HG03521 (cell line): ENCODE results near the gene C14orf93.
"Not testable (repeated sequence)": the region's sequence is repeated elsewhere in the genome, so short reads cannot be mapped to it uniquely, and the experiment has no call there.

Experiments
- ATAC-seq: cut with Tn5 transposase; IDR thresholded peaks from one replicate; pipeline ENCODE4 v1.9.1; 2021; ENCODE audit warnings: mild to moderate bottlenecking, moderate library complexity; ENCODE audit not compliant: unreplicated experiment

Gene C14orf93

DNA sequence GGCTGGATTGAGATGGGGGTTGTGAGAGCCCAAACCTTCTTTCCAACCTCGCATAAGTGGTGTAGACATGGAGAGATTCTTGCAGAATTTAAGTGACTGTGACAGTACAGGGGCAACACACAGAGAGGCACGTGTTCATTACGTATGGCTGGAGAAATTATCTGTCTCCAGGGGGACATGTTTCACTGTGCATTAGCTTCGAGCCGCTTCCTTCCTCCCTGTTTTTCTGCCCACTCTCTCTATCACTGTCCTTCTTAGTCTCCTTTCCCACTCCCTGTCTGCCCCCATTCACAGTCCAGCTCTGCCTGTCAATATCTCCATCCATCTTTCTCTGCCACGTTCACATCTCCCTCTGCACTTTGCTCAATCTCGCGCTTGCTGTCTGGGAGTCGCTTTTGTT, 11.5 kb upstream of the C14orf93 start:
- ATAC-seq: no peak

DNA sequence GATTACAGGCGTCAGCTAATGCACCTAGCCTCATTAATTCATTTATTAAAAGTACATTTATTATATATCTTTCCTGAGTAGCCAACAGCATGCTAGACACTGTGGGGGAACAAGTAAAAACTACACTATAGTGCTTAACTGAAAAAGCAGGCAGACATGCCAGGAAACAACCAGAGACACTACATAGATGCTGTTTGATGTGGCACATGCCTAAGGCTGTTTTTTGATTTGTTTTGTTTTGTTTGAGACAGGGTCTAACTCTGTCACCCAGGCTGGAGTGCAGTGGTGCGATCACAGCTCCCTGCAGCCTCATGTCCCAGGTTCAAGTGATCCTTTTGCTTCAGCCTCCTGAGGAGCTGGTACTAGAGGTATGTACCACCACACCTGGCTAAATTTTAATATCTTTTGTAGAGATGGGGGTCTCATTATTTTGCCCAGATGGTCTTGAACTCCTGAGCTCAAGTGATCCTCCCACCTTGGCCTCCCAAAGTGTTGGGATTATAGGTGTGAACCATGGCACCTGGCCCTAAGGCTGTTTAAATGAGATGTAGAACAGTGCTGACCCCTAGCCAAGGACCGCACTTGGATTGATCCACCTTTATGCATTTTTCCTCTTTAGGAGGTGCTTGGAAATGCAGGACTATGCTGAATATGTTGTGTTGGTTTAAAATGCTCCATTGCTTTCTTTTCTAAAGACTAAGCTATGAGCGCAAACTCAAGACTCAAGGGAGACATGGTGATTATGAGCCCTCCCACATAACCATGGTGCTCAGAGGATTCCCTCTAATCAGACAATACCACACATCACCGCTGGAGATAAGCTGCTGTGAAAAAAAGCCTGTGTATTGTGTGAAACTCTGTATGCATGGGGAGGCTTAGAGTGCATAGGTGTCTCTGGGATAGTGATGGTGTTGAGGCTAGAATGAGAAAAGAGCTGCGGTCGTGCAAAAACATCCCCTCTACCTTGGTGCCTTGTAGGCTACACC, 10.5 kb upstream of the C14orf93 start:
- no peak for ATAC-seq

DNA sequence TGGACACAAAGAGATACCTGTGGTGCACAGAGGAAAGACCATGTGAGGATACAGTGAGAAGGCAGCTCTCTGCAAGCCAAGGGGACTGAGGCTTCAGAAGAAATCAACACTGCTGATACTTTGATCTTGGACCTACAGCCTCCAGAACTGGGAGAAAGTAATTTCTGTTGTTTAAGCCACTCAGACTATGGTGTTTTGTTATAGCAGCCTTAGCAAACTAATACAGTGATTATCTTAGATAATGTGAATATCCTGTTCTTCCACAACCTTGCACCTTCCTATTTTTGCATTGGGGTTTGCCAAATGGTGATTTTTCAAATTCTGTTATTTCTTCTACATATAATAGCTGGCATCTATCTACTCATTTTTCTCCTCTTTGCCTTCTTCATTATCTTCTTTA, 8.2 kb upstream of the C14orf93 start:
- no peak for ATAC-seq

DNA sequence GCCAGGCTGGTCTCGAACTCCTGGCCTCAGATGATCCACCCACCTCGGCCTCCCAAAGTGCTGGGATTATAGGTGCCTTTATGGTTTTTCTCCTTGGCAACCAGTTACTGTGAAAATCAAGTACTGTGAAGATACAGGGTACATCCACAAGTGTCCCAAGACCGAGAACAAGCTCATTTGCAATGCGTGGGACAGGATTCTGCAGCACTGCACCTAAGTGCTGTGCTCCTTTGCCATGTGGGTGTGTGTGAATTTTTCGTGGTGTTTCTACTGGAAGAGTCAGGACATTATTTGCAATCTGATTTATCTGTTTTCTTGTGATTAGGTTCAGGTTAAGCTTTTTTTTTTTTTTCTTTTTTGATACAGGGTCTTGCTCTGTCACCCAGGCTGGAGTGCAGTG, 7.1 kb upstream of the C14orf93 start:
- no peak for ATAC-seq

DNA sequence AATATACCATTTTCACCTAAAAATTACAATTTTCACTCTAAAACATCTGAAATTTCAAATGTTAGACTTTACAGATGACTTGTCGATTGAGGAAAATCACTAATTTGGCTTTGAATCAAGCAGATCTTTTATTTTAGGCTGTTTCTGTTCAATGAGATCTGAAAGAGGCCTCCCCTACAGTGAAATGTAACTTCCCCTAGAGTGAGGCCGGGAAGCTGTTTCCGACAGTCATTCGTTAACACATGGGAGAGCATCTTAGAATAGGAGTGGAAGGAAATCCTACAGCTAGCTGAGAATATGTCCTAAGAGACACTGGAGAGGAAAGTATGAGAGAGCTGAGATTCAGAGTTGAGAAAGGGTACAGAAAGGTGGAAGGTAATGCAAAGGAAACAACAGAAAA, 5.7 kb upstream of the C14orf93 start:
- ATAC-seq: no peak

DNA sequence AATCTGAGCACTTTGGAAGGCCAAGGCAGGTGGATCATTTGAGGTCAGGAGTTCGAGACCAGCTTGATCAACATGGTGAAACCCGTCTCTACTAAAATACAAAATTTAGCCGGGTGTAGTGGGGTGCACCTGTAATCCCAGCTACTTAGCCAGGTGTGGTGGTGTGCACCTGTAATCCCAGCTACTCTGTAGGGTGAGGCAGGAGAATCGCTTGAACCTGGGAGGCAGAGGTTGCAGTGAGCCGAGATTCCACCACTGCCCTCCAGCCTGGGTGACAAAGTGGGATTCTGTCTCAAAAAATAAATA, 3.8 kb upstream of the C14orf93 start:
- ATAC-seq: not testable (repeated sequence)

DNA sequence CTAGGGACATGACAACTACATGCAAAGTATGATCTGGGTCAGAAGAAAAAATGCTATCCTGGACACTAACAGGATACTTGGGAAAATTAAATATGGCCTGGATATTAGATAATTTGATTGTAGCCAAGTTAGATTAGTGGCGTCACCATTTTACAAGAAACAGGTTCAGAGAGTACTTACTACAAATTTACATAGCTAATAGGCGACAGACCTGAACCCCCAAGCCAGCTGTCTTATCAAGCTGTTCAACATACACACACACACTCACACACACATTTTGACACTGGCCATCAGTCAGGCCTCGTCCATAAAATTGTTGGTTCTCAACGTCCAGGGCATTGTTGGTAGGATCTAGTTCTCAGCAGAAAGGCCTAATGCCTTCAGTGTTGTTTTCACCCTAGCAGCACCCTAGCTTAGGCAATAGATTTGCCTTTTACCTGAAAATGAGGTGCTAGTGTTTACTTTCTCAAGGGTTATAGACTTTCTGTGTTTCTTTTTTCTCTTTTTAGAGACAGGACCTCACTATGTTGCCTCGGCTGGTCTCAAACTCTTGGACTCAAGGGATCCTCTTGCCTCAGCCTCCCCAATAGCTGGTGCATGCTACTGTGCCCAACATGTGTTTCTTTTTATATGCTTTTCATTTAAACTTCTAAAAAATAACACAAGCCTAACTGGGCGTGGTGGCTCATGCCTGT, 3.3 kb upstream of the C14orf93 start:
- ATAC-seq: no peak

DNA sequence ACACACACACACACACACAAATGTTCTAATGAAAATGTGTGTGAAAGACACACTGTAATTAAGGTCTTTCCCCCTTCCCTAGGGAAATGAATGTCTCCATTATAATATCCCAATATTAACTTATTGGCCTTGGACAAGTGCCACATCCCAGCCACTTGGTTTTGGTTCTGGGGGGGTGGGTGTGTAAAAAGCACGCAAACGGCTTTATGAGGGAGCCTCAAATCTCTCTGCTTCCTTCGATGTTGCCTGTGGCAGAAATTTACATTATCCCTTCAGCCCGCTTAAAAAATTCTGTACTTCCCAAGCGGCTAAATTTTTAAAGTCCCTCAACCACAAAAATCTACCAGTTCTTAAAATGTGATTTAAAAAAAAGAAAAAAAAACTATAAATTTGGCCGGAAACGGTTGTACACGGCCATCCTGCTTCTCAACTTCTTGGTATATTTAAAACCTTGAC, 432 bp downstream of the C14orf93 start:
- no peak for ATAC-seq

DNA sequence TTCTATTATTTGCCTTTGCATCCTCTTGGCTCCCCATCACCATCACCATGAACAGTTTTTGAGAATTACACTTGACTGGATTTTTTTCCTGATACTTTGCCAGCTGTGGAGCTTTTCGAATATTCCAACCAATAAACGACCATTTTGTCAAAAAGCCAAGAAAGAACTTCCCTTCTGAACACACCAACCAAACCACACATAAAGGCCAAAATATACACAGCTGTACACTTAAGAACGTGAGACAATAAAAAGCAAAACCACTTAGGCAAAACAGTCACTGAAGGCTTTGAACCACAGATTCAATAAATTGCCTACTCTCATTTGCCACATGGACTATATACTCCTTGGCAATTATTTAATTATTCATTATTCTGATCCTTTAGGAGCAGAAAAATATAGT, 1.1 kb downstream of the C14orf93 start:
- no peak for ATAC-seq

DNA sequence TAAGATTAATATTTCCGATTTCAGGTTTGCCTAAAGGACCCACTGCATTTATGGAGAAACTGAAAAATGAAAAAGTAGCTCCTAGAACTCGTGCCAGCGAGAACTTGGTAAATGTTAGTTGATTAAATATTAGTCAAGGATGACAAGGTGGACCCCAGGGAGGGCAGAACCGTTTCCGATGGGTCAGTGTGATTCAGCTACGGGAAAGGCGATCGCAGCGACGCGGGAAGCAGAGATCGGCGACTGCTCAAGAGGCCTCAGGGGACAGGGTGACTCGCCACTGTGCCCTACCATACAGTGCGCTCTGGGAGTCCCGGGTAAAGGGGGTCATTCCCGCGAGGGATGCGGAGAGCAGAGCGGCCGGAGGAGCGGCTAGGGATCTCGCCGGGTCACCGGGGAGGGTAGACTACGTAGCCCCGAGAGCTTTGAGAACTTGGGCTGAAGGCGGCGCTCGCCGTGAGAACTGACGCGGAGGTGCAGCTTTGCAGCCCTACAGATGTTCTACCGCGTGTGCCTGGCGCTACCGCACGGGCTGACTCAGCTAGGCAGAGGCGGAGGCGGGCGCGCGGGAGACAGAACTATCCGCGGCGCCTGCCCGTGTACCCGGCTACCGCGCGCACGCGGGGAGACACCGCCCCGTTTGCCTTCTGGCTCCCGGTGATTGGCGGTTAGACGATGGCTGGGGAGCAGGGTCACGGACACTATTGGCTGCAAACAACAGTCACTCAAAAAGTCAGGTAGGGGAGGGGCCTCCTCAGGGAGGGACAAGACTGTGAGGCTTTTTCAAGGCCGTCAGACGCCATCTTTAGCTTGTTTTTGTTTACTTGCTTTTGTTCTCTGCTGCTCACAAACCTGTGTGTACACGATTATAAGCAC, 3.2 kb downstream of the C14orf93 start:
- peak; percentile 93 for ATAC-seq

DNA sequence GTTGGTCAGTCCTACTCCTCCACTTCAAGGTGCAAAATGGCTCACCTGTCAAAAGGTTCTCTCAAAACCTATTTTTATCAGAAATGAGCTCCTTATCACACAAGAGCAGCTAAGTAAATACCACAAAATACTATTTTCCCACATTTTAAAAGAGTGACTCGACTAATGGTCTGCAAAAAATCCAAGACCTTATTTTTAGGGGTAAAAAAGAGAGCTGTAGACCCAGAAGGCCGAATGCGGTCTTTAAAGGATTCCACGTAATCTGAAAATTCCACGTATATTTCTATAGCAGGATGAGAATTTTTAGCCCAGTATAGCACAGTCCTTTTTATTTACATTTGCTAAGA, 3.8 kb downstream of the C14orf93 start:
- ATAC-seq: no peak

DNA sequence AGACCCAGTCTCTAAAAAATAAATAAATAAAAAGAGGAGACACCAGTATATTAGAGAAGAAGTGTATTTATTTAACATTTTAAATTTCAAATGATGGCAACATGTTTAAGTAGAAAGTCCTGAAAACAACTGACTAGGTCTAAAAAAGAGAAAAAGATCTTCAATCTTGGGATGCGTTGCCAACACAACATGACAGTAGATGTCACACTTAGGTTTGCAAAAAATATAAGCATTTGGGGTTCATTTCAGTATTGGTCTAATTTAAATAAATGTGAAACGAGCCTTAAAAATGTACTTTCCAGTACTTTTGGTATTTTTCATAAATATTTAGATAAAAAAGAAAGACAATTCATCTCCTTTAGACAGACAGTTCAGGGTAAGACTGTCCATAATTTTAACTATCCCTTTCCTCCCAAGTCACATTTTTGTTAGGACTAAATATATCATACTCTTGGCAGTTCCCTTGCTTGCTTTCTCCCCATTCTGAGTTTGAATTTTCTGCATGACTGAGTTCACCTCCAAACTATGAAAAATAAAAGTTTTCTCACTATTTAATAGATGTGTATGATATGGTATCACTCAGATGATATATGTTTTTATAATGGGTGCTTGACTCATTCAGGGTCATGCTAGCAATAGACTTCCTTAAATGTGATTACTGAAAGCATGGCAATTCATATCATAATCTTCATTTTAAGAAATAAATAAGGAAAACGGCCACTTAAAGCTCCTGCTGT, 4.3 kb downstream of the C14orf93 start:
- ATAC-seq: no peak

DNA sequence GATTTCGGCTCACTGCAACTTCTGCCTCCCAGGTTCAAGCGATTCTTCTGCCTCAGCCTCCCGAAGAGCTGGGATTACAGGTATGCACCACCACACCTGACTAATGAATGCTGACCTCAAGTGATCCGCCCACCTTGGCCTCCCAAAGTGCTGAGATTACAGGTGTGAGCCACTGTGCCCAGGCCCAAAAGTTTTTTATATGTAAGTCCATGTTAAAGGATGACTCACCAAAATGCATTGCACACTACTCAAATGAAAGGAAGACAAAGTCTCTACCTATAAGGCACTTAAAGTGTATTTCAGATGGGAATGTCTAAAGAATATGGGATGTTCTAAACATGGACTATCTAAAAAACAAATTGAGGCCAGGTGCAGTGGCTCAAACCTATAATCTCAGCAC, 5.7 kb downstream of the C14orf93 start:
- ATAC-seq: not testable (repeated sequence)

DNA sequence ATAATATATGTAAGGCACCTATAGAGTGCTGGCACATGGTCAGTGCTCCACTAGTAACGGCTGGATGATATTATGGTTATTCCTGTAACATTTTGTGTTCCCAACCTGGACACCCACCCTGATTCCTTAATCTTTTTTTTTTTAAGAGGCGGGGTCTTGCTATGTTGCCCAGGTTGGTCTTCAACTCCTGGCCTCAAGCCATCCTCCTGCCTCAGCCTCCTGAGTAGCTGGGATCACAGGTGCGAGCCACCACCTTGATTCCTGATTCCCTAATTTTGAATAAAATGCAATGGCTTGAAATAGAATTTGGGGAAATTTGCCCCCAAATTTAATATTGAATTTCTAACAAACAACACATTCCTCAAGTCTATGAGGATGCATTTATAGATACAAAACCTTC, 7.4 kb downstream of the C14orf93 start:
- no peak for ATAC-seq

DNA sequence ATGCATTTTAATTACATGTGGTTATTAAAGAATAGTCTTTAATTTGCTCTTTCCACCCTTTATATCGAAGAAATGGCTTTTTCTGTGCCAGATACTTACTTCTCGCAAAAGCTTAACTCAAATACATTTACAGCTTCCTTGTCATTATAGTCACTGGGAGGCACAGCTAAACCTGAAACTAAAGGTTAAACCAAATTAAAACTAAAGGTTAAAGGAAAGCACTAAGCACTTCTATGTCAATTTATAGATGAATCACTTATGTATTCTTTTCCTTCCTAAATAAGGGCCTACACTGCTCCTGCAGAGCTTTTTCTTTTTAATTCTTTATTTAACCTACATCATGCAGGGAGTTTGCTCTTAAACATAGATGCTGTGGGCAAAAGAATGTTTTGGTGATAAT, 9.1 kb downstream of the C14orf93 start:
- ATAC-seq: no peak

DNA sequence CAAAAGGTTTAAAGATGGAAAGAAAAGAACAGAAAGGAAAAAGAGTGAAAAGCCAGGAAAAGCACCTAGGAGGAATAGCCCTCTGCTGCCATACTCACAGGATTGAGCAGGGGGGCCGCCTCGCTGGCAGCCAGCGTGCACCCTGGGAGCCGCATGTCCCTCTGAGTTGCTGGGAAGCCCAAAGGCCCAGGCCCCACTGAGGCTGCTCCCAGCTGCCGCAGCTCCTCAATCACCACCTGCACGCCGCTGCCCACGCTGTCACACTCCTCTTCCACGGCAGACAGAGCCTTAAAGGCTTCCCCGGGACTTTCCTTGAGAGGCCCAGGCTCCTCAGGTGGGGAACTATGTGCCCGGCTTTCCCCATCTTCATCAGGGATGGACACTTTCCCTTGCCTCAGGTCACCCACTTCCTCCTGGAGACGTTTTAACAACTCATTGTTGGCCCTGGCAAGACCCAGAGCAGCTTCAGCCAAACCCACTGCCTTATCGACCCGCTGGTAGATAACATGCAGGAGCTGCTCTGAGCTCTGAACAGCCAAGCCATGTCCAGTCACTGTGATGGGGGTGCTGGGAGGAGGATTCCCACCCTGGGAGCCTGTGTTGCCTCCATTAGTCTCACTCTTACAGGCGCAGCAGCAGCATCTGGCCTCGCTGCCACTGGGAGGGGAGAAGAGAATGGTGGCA, 11.5 kb downstream of the C14orf93 start:
- ATAC-seq: no peak

DNA sequence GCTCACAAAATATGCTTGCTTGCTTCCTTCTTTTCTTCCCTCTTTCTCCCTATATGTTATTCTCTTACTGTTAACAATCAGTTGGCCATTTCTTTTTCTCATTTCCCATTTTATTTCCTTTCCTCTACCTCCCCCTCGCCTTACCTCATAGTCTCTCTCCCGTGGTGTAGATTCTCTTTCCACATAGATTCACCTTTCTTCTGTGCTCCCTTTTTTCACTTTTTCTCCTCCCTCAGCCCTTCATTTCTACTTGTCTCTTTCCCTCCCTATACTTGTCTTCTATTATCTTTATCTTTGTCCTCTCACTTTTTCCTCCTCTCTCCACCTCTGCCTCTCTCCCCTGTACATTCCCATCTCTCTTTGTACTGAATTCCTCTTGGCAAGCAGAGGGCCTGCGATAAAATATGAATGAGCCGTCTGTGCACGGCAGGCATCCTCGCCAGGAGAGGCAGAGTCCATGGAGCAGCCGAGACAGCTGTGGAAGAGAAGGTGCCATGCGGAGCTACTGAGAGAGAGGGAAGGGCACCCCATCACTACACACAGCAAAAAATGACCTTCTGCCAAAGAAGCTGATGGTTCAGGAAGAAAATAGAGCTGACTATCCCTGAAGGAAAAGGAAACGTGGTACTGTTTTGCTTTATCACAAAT, 12.1 kb downstream of the C14orf93 start:
- ATAC-seq: no peak

DNA sequence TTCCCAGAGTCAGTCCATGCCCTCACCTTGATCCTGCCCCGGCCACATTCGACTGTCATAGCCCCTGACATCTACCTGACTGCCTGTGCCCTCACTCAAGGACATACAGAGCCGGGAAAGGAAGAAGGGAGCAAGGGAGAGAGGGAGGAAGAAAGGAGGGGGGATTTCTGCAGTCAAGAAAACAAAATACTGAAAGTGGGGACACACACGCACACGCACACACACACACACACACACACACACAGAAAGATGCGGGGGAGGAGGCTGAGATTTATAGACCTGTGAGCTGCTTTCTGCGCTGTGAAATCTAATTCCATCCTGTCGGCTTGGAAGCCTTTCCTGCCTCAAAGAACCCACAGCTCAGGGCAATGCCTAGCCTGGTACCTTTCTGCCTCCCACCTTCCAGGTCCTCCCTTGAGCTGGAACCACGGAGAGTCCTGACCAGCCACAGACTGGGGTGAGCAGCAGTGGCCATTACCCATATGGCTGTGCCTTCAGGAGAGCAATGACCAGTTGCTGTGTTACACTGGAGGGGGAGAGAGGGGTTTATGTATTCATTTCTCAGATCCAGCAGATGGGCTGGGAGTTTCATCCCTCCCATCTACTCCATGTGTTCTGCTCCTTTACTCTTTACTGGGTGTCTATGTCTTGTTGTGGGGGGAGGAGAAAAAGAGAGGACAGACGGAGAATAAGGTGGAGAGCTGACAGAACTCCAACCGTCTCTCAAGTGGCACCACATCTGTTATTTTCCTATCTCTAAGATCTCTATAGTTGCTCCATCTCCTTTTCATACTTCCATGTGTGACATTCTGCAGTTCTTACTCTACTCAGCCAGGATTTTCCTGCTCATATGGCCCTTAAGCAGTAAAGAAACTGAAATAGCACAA, 12.9 kb downstream of the C14orf93 start:
- no peak for ATAC-seq
